ENCODE data around the gene DCAF17.

GRCh38 chr2:171475979-171476378, 42.0 kb downstream of the DCAF17 start:
- TF ChIP-seq POLR2A (IDR thresholded peaks at IDR 0.05; ENCODE audit: insufficient read depth in 1 of 2, low read depth in 2 of 2, low read length in 2 of 2) (no peak), CTCF (CRISPR knock-in tag; IDR thresholded peaks at IDR 0.05) (no peak), NR2C2 (CRISPR knock-in tag; IDR thresholded peaks at IDR 0.05; ENCODE audit: borderline replicate concordance) (no peak), ELF1 (CRISPR knock-in tag; IDR thresholded peaks at IDR 0.05) (no peak), HOXA5 (CRISPR knock-in tag; IDR thresholded peaks at IDR 0.05) (no peak), SOX5 (CRISPR knock-in tag; IDR thresholded peaks at IDR 0.05; ENCODE audit: borderline replicate concordance) (no peak), ZNF431 (CRISPR knock-in tag; IDR thresholded peaks at IDR 0.05; ENCODE audit: borderline replicate concordance, low read depth) (no peak), ZNF124 (CRISPR knock-in tag; IDR thresholded peaks at IDR 0.05) (no peak), MXI1 (IDR thresholded peaks at IDR 0.05; ENCODE audit: borderline replicate concordance, low read depth, low read length) (no peak), ZNF354B (CRISPR knock-in tag; IDR thresholded peaks at IDR 0.05) (no peak)
